IMR-90 (cell line): ENCODE data around the gene CYP2B6. TPM values are rescaled to one million over a fixed set of nuclear protein-coding genes. Genes with fewer than 3 reads are reported as not detected.

Source experiments
- ATAC-seq: fragments of 200-7000 bp; cut with Tn5 transposase; 2 replicates; pipeline ENCODE4 v1.9.1; 2020; ENCODE audit warnings: low read depth, mild to moderate bottlenecking, moderate library complexity
- BruUV-seq: library from RNA; stranded (reverse); fragments of 400-500 nt; replicated peaks from 2 replicates; lab custom pipeline; 2021; lab: Mats Ljungman, UMichigan
- CTCF ChIA-PET: fragments of 300-600 bp; formaldehyde crosslinking; extraction: SDS; loops from one replicate; lab custom pipeline; 2021; ENCODE audit warnings: antibody characterized with exemption; lab: Yijun Ruan, JAX
- POLR2A ChIA-PET: fragments of 300-600 bp; sonication (Branson Sonifier 250); formaldehyde crosslinking; loops from one replicate; lab custom pipeline; 2022; ENCODE audit warnings: antibody characterized with exemption; ENCODE audit not compliant: unreplicated experiment; lab: Charles Lee
- DNase-seq: peaks from one replicate; pipeline ENCODE4 v3.0.0; 2013
- H2AFZ ChIP-seq: replicated peaks from 2 replicates; pipeline ENCODE3; 2013; ENCODE audit warnings: low read length, mild to moderate bottlenecking; ENCODE audit not compliant: poor library complexity
- H2AK5ac ChIP-seq: 2 replicates; pipeline ENCODE4 v1.6.1; 2013; ENCODE audit warnings: low read depth, low read length, inconsistent platforms
- H2AK9ac ChIP-seq: replicated peaks from 2 replicates; pipeline ENCODE3; 2013; ENCODE audit warnings: mild to moderate bottlenecking, low read depth, low read length, moderate library complexity; ENCODE audit not compliant: poor library complexity
- H2BK120ac ChIP-seq: 2 replicates; pipeline ENCODE4 v1.6.1; 2013; ENCODE audit warnings: low read depth, low read length, inconsistent platforms
- H2BK15ac ChIP-seq: 3 replicates; pipeline ENCODE4 v1.6.1; 2013; ENCODE audit warnings: low read depth, low read length, inconsistent platforms
- H2BK20ac ChIP-seq: 2 replicates; pipeline ENCODE4 v1.6.1; 2013; ENCODE audit warnings: low read depth, mild to moderate bottlenecking, inconsistent platforms, low read length, moderate library complexity
- H2BK5ac ChIP-seq: 2 replicates; pipeline ENCODE4 v1.6.1; 2013; ENCODE audit warnings: mild to moderate bottlenecking, low read depth, low read length, inconsistent platforms; ENCODE audit not compliant: poor library complexity, severe bottlenecking
- H3K14ac ChIP-seq: replicated peaks from 2 replicates; pipeline ENCODE4 v1.6.1; 2013; ENCODE audit warnings: low read depth, low read length, inconsistent platforms
- H3K18ac ChIP-seq: 2 replicates; pipeline ENCODE4 v1.6.1; 2013; ENCODE audit warnings: low read depth, low read length, control low read depth
- H3K23ac ChIP-seq: 2 replicates; pipeline ENCODE4 v1.6.1; 2013; ENCODE audit warnings: low read depth, low read length, inconsistent platforms
- H3K27ac ChIP-seq: 2 replicates; pipeline ENCODE4 v1.5.1; 2013; ENCODE audit warnings: mild to moderate bottlenecking, control low read depth, low read length; ENCODE audit not compliant: insufficient read depth
- H3K27me3 ChIP-seq: 2 replicates; pipeline ENCODE4 v1.6.1; 2013; ENCODE audit warnings: low read length; ENCODE audit not compliant: control insufficient read depth, insufficient read depth
- H3K36me3 ChIP-seq: 2 replicates; pipeline ENCODE4 v1.6.1; 2013; ENCODE audit warnings: low read length, mixed read lengths; ENCODE audit not compliant: control insufficient read depth, insufficient read depth
- H3K4ac ChIP-seq: 2 replicates; pipeline ENCODE4 v1.6.1; 2013; ENCODE audit warnings: low read depth, low read length, inconsistent platforms
- H3K4me1 ChIP-seq: 2 replicates; pipeline ENCODE4 v1.6.1; 2013; ENCODE audit warnings: low read length, mixed read lengths; ENCODE audit not compliant: control insufficient read depth, insufficient read depth
- H3K4me2 ChIP-seq: 2 replicates; pipeline ENCODE4 v1.6.1; 2013; ENCODE audit warnings: low read depth, mild to moderate bottlenecking, control low read depth, low read length, moderate library complexity
- H3K4me3 ChIP-seq: 2 replicates; pipeline ENCODE4 v1.5.1; 2013; ENCODE audit warnings: low read depth, mild to moderate bottlenecking, control low read depth, low read length, moderate library complexity; ENCODE audit not compliant: insufficient read depth
- H3K56ac ChIP-seq: 2 replicates; pipeline ENCODE4 v1.6.1; 2013; ENCODE audit warnings: low read length, inconsistent platforms; ENCODE audit not compliant: insufficient read depth; ENCODE audit errors: extremely low read depth
- H3K79me1 ChIP-seq, 2 experiments: 2 replicates each; pipeline ENCODE4 v1.6.1; 2013; ENCODE audit warnings: low read length in 2 of 2, inconsistent platforms in 1 of 2, low read depth in 1 of 2
- H3K9ac ChIP-seq: 2 replicates; pipeline ENCODE4 v1.6.1; 2013; ENCODE audit warnings: low read depth, low read length, control low read depth
- H3K9me1 ChIP-seq: 2 replicates; pipeline ENCODE4 v1.6.1; 2013; ENCODE audit warnings: low read length, inconsistent platforms; ENCODE audit not compliant: insufficient read depth
- H3K9me3 ChIP-seq: 2 replicates; pipeline ENCODE4 v1.6.1; 2013; ENCODE audit warnings: low read length; ENCODE audit not compliant: control insufficient read depth, insufficient read depth
- H4K20me1 ChIP-seq: 2 replicates; pipeline ENCODE4 v1.6.1; 2013; ENCODE audit warnings: low read length, inconsistent platforms; ENCODE audit not compliant: insufficient read depth
- H4K5ac ChIP-seq: 2 replicates; pipeline ENCODE4 v1.6.1; 2013; ENCODE audit warnings: mild to moderate bottlenecking, low read depth, low read length, control low read depth
- H4K8ac ChIP-seq, 2 experiments: 2 replicates each; pipeline ENCODE4 v1.6.1; 2013; ENCODE audit warnings: low read depth in 2 of 2, low read length in 2 of 2, control low read depth in 1 of 2, inconsistent platforms in 1 of 2
- H4K91ac ChIP-seq: 2 replicates; pipeline ENCODE4 v1.6.1; 2013; ENCODE audit warnings: low read depth, low read length, inconsistent platforms; ENCODE audit not compliant: insufficient read depth
- CEBPB ChIP-seq: IDR thresholded peaks from 2 replicates; pipeline ENCODE4 v1.6.1; 2012; ENCODE audit warnings: low read depth, low read length, improper control_type of control experiment
- CHD1 ChIP-seq: IDR thresholded peaks from 2 replicates; pipeline ENCODE4 v1.6.1; 2012; ENCODE audit warnings: low read depth, low read length, improper control_type of control experiment
- FOS ChIP-seq: fragments of 150-350 bp; IDR thresholded peaks from 2 replicates; pipeline ENCODE4 v1.6.1; 2016; ENCODE audit warnings: low read depth, low read length
- MAFK ChIP-seq: IDR thresholded peaks from 2 replicates; pipeline ENCODE4 v1.6.1; 2012; ENCODE audit warnings: low read depth, low read length, improper control_type of control experiment
- NFE2L2 ChIP-seq: fragments of 150-350 bp; IDR thresholded peaks from 2 replicates; pipeline ENCODE4 v1.6.1; 2016; ENCODE audit warnings: low read depth, mild to moderate bottlenecking, low read length
- POLR2A ChIP-seq: IDR thresholded peaks from 2 replicates; pipeline ENCODE4 v1.6.1; 2012; ENCODE audit warnings: mild to moderate bottlenecking, low read depth, low read length
- RFX5 ChIP-seq: IDR thresholded peaks from 2 replicates; pipeline ENCODE4 v1.8.0; 2012; ENCODE audit warnings: low read depth, mild to moderate bottlenecking, low read length, moderate library complexity
- SMC3 ChIP-seq: fragments of 150-350 bp; IDR thresholded peaks from 2 replicates; pipeline ENCODE4 v1.6.1; 2016; ENCODE audit warnings: low read depth, mild to moderate bottlenecking, antibody characterized with exemption, low read length, moderate library complexity
- WGBS, 2 experiments: methylation state at CpG; one replicate each; pipeline versions ENCODE4 v1.1.5 to v1.1.7; 2013; ENCODE audit warnings: missing lambda C conversion rate in 2 of 2; ENCODE audit not compliant: insufficient read length in 1 of 2; ENCODE audit errors: extremely low coverage in 2 of 2; 5-methylcytosine and 5-hydroxymethylcytosine counted together
- dilution Hi-C: fragments of 300-500 bp; cut with HindIII; formaldehyde crosslinking; loops from one replicate; pipeline ENCODE4 v1.14.3; 2018; ENCODE audit warnings: low sequenced_read_pairs; ENCODE audit not compliant: unreplicated experiment
- in situ Hi-C: fragments of 300-500 bp; cut with MboI; formaldehyde crosslinking; loops from 3 replicates; pipeline ENCODE4 v1.14.3; 2019; ENCODE audit warnings: low sequenced_read_pairs, inconsistent platforms, mixed read lengths
- intact Hi-C: fragments of 100-400 bp; cut with micrococcal nuclease; formaldehyde crosslinking; loops from 2 replicates; pipeline ENCODE4 v1.10.0; 2022
- polyA plus RNA-seq, 3 experiments: library from polyadenylated mRNA; depleted of rRNA; stranded (reverse); fragments of >200 nt; gene quantifications; 2 replicates each; pipeline ENCODE4 v1.2.3, GENCODE V29; 2012; ENCODE audit warnings: low replicate concordance in 1 of 3
- total RNA-seq: library from RNA; depleted of rRNA; stranded (reverse); fragments of >200 nt; gene quantifications from 2 replicates; pipeline ENCODE4 v1.2.3, GENCODE V29; 2012
- TF ChIP-seq, protein P1 (sequence below): fragments of 150-350 bp; IDR thresholded peaks from 2 replicates; pipeline ENCODE4 v1.6.1; 2016; ENCODE audit warnings: low read depth, mild to moderate bottlenecking, low read length, moderate library complexity, borderline replicate concordance

CYP2B6 gene
- total and polyA plus RNA-seq, 2 of the 4 experiments (the other 2 are of a cell fraction), result not detected

DNA sequence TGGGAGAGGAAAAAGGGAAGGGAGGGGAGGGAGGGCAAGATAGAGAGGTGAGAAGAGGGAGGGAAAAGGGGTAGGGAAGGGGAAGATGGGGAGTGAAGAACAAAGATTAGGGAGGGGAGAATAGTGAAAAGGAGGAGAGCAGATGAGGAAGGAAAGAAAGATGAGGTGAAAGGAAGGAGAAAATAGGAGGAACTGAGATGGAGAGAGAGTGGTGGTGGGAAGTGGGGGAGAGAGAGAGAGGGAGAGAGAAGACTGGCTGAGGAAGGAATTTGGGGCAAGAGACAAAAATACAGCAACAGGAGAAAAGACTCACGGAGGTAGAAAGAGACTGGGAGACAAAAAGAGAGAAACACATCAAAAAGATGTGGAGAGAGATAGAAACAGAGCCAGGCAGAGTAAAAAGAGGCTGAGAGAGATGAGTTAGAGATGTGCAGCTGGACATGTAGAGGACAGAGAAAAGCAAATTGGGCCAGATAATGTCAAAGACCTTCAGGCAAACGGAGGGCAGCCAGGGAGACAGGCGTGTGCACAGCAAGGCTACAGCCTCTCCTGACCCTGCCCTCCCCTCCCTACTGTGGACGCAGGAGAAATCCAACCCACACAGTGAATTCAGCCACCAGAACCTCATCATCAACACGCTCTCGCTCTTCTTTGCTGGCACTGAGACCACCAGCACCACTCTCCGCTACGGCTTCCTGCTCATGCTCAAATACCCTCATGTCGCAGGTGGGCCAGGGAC lies 49.4 kb upstream of the CYP2B6 start:
- ChIA-PET POLR2A (no interaction called here), CTCF (no interaction called here)
- Histone ChIP-seq H3K9me1 (no peaks in the 10 kb centered on the region), H2AK9ac (no peak overlapping the region), H3K9ac (no peak overlapping the region), H2BK15ac (no peak overlapping the region), H3K4ac (no peak overlapping the region), H3K36me3 (no peaks in the 10 kb centered on the region), H3K27me3 (no peaks in the 10 kb centered on the region; the same call in 1 of the 2 replicates), H3K27ac (no peak overlapping the region), H2BK5ac (no peak overlapping the region), H4K5ac (no peak overlapping the region), H3K4me2 (no peak overlapping the region), H2AFZ (no peak overlapping the region), H2AK5ac (no peak overlapping the region), H4K91ac (no peak overlapping the region), H4K20me1 (no peaks in the 10 kb centered on the region), H2BK120ac (no peak overlapping the region), H3K18ac (no peak overlapping the region), H3K9me3 (peaks cover 2% of the 10 kb centered on the region; the same call in 1 of the 2 replicates), H3K23ac (no peak overlapping the region), H3K14ac (no peak overlapping the region), H3K4me3 (no peak overlapping the region), H3K4me1 (no peaks in the 10 kb centered on the region), H3K56ac (no peak overlapping the region), H4K8ac (no peak overlapping the region), H2BK20ac (no peak overlapping the region), H3K79me1 (no peaks in the 10 kb centered on the region)
- 23% methylated on average over 4 of the region's 9 CpGs; no CpG with 5 or more reads in 1 of the 2 experiments for WGBS, 2 experiments
- intact Hi-C loops, result no loop called here
- ATAC-seq (no peak), DNase-seq (no peak)
- TSS peak; percentile 81 for BruUV-seq
- in situ Hi-C loops, result no loop called here
- TF ChIP-seq FOS, result no peak
- TF ChIP-seq NFE2L2, result no peak
- no peak for TF ChIP-seq CEBPB
- no peak for TF ChIP-seq POLR2A
- TF ChIP-seq RFX5, result no peak
- no peak for TF ChIP-seq MAFK
- TF ChIP-seq SMC3, result no peak
- TF ChIP-seq, protein P1, sequence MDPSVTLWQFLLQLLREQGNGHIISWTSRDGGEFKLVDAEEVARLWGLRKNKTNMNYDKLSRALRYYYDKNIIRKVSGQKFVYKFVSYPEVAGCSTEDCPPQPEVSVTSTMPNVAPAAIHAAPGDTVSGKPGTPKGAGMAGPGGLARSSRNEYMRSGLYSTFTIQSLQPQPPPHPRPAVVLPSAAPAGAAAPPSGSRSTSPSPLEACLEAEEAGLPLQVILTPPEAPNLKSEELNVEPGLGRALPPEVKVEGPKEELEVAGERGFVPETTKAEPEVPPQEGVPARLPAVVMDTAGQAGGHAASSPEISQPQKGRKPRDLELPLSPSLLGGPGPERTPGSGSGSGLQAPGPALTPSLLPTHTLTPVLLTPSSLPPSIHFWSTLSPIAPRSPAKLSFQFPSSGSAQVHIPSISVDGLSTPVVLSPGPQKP, result no peak
- no peak for TF ChIP-seq CHD1
- dilution Hi-C loops, result no loop called here
